Activated T-helper 9 cell treated with anti-CD3 and anti-CD28 coated beads, Interleukin-2, amount 50 U/mL, for 16 hours (primary cell): ENCODE results near the gene USB1.

Source experiments
- DNase-seq: peaks from one replicate; pipeline ENCODE4 v3.0.0-alpha.2; 2020; ENCODE audit warnings: low read depth

The USB1 gene

DNA sequence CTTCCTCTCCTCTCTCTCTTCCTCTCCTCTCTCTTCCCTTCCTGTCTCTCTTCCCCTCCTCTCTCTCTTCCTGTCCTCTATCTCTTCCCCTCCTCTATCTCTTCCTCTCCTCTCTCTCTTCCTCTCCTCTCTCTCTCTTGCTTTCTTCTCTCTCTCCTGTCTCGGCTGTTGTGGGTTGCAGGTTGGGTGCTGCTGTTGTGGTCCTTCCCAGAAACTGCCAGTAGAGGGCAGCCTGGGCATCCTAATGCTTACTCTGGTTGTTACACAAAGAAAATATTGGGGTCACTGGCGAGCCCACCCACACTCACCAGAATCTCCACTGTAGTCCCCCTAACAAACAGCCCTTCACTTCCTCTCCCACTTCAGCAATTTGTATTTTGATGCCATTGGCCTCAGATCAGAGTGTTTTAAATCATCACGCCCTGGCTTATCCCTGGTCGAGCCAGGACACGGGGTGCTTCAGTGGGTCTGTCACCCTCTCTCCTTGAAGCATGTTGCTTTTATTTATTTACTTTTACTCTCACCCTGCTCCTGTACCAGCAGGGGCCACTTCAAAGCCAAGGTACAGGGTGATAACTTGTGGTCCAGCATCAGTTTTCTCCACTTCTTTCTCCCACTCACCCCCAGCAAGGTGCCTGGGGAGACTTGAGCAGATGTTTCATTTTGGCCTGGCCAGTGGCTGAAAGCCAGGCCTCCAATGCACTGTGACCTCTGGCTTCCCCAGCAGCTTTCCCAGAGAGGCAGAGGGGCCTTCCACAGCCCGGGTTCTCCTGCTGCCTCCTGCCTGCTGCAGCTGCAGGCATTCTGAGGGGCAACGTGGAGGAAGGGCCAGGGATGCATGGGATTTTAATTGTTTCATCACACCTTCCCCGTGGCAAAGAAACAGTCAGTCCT is 19.7 kb downstream of the USB1 start:
- no peak for DNase-seq

GRCh38 chr16:58021661-58022551 is 20.7 kb downstream of the USB1 start:
- DNase-seq, result no peak

- no peak for DNase-seq
Measured at GRCh38 chr16:58022601-58023371, 21.6 kb downstream of the USB1 start.

GRCh38 chr16:58024486-58025350 is 23.5 kb downstream of the USB1 start:
- DNase-seq, result no peak

GRCh38 chr16:58025351-58026138 is 24.3 kb downstream of the USB1 start, which contains the start of gene MMP15:
MMP15 (plus strand) TSS chr16:58025754; CDS start chr16:58026351, 597 bp downstream.
- DNase-seq, result peak; percentile 57

GRCh38 chr16:58026139-58026704 is 25.0 kb downstream of the USB1 start:
- no peak for DNase-seq

- DNase-seq, result no peak
Measured at GRCh38 chr16:58026705-58027160, 25.5 kb downstream of the USB1 start.

DNA sequence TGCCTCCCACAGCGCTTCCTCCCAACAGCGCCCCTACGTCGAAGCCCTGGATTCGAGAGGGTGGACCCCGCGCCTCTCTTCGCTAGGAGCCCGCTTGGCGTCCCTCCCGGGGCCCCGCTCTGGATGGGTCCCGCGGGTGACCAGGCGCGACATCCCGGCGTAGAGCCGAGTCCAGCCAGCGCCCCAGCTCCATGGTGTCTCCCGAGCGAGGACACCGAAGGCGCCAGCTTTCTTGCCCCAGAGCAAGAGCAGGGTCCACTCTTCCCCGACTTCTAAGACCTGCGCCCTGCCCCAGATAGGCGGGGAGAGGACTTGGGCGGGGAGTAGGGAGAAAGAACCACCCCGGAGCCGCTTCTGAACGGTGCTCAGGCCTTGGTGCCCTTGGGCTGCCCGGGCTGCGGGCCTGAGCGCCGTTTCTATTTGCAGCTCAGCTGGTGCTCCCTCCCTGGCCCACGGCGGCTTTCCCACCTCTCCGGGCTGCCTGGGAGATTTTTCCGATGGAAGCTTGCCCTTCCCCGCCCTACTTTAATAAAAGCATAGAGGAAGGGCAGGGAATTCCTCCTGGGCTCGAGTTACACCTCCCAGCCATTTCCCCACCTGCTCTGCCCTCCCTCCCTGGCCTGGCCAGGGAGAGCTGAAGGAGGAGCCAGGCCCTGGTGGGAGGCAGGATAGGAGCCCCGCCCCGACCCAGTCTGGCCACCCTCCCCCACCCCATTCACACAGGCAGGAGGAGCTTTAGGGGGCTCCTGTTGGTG is 26.1 kb downstream of the USB1 start:
- no peak for DNase-seq

GRCh38 chr16:58027916-58028455 is 26.8 kb downstream of the USB1 start:
- no peak for DNase-seq

DNA sequence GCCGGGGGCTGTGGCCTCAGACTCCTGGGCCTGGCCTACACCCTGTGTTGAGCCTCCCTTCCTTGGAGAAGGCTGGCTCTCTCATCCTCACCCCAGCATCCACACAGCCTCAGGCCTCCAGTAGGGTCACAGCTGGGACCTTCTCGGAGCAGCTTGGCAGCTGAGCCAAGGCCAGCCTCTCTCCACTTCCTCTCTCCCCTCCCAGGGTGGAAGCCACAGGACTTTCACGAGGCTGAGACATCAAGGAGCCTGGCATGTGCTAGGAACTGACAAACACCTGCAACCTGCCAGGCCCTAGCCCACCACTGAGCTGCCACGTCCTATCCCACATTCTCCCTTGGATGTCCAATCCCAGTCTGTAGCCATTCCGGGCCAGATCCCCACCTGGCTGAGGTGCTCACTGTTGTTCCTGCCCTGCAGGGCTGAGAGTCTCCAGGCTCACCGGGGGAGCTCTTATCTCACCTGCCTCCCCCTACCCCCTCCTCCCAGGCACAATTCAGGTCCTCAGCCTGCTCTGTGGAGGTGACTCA is 27.4 kb downstream of the USB1 start:
- DNase-seq, result no peak

DNA sequence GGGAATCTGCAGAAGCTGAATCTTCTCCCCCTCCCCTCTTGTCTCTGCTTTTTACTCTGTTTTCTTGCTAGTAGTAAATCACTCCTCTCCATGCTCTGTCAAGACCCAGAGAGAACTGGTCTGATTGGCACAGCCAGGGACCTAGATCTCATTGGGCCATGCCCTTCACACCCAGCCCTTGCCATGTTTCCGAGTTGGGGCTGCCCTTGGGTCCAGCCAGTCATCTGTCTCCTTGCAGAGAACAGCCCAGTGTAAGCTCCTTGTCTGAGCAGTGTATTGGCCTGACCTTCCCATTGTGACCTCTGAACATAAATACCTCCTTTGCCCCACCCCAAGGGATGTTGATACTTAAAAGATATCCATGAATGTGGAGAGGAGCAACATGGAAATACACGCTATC is 28.2 kb downstream of the USB1 start:
- no peak for DNase-seq

DNA sequence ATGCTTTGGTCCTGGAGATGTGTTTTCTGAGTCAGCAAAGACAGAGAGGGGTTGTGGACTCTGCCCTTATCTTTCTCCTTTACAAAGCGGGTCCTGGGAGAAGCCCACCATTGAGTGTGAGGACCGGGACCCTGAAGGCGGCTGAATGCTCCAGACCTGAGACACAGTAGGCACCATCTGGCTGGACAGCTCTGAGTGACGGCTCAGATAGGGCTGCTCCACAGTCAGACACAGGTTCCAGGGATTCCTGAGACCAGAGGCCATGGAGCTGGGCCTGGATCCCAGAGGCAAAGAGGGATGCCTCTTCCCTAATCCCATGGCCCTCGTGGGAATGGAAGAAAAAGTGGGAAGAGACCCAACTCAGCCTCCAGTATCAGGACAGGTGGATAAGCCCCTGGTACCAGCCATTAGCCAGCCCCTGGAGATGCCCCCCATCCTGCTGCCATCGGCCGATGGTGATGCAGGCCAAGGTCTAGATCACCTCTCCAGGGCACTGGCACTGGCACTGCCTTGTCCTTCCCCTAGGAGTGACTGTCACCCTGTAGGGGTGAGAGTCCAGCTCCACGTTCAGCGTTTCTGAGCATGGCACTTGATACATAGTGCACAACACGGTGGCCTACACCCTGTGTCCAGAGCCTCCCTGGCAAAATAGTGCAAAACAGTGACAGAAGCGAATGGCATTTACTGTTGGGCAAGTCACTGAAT is 29.1 kb downstream of the USB1 start:
- DNase-seq, result no peak

DNA sequence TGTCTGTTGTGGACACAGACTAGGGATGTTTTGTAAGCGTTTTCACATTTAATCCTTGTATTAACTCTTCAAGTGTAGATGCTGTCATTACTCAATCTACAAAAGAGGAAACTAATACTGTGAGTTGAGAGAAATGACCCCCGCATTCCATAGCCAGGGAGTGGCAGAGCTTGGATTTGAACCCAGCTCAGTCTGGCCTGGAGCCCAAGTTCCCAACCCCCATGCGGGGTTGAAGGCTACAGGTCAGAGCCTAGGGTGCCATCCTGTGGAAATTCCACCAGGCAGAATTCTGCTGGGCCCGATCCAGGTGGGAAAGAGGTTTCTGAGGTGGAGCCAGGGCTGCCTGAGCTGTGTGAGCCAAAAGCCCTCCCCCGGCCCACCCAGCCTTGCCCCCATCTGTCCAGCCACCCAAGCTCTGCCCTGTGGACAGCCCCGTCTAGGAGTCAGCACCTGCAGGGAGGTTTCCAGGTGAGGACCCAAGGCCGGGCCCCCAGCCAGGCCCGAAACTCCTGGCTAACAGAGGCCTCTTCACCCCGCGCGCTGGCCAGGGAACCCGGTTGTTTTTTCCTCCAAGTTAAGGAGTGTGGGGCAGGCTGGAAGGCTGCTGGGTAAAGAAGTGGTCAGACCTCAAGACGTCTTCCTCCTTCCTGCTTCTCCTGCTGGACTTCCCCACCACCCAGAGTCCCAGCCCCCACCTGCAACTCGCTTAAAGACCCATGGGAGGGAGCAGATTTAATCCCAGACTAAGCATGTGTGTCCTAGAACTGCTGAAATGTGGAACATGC is 30.0 kb downstream of the USB1 start:
- DNase-seq, result no peak

DNA sequence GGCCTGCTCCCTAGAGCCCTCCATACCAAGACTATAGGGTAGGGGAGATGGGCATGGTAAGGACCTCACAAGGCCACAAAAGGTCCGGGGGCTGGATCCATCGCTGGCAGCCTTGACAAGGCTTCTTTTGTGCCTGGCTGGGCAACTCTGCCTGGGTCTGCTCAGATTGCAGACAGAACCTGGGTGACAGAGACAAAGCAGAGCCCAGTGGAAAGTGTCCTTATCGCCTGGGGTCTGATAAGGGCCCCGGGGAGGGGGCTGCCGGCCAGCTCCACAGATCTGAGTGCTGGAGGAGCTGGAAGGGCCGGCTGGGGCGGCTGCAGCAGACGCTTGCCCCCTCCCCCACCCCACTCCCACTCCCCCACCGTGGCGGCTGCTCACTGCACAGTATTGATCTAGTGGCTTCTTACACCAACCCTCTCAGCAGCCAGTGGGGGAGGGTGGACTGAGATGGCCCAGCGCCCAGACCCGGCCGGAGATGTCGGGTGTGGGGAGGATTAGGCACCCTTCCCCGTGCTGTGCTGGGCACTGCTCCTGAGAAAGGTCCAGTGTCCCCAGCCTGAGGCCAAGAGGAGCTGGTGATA is 31.6 kb downstream of the USB1 start:
- DNase-seq, result no peak

- no peak for DNase-seq
Measured at GRCh38 chr16:58034128-58034685, 33.0 kb downstream of the USB1 start.

DNA sequence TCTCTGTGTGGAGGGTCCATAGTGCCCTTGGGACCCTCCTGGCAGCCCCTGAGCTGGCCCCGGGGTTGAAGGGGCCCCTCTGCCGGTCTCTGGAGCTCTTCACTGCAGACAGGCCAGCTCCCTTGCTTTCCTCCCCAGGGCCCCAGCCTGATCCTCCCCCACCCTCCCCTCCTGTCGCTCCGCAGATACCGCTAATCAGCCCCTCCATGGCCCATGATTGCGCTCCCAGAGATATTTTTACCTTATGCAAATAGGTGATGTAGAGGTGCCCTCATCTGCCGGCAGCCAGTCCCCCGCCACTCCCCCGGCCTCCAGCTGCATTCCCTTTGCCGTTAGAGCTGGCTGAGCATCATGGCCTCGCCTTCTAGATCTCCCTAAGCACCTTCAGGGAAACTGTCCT is 33.6 kb downstream of the USB1 start:
- DNase-seq, result no peak
